H1 (cell line): Measurements from ENCODE around the gene TET1. TPM values are rescaled to one million over a fixed set of nuclear protein-coding genes. Genes with fewer than 3 reads are reported as not detected.
"Not testable (repeated sequence)": the region's sequence is repeated elsewhere in the genome, so short reads cannot be mapped to it uniquely, and the experiment has no call there.

ENCODE experiments used
- CTCF ChIA-PET: fragments of 300-600 bp; sonication (Branson Sonifier 250); formaldehyde crosslinking; loops from one replicate; lab custom pipeline; 2021; ENCODE audit not compliant: partially characterized antibody; lab: Charles Lee
- POLR2A ChIA-PET: fragments of 300-600 bp; sonication (Branson Sonifier 250); formaldehyde crosslinking; loops from one replicate; lab custom pipeline; 2021; ENCODE audit warnings: inconsistent platforms; ENCODE audit not compliant: partially characterized antibody; lab: Charles Lee
- DNase-seq, 2 experiments: peaks; one replicate each; pipeline versions ENCODE4 v3.0.0 to v3.0.0-alpha.2; 2010 to 2022; ENCODE audit warnings: low spot score in 2 of 2, low read depth in 1 of 2, mixed read lengths in 1 of 2
- FAIRE-seq: peaks from 2 replicates; lab custom pipeline; 2011; peaks lifted over from hg19 to GRCh38; lab: Jason Lieb, UNC
- H2AFZ ChIP-seq: 2 replicates; pipeline ENCODE4 v1.8.1; 2012; ENCODE audit warnings: low read length, inconsistent platforms
- H2AK5ac ChIP-seq: 2 replicates; pipeline ENCODE4 v1.6.1; 2013; ENCODE audit warnings: low read depth, low read length
- H2BK120ac ChIP-seq: replicated peaks from 2 replicates; pipeline ENCODE3; 2013; ENCODE audit warnings: low read depth, low read length, inconsistent platforms
- H2BK12ac ChIP-seq: 2 replicates; pipeline ENCODE4 v1.6.1; 2013; ENCODE audit warnings: low read depth, low read length
- H2BK15ac ChIP-seq: 2 replicates; pipeline ENCODE4 v1.6.1; 2013; ENCODE audit warnings: low read length
- H2BK20ac ChIP-seq: 2 replicates; pipeline ENCODE4 v1.6.1; 2013; ENCODE audit warnings: low read length
- H2BK5ac ChIP-seq: 2 replicates; pipeline ENCODE4 v1.6.1; 2013; ENCODE audit warnings: low read depth, low read length
- H3K14ac ChIP-seq: 2 replicates; pipeline ENCODE4 v1.6.1; 2013; ENCODE audit warnings: inconsistent platforms; ENCODE audit not compliant: insufficient read length
- H3K18ac ChIP-seq: 2 replicates; pipeline ENCODE4 v1.6.1; 2013; ENCODE audit warnings: low read length; ENCODE audit errors: extremely low read depth
- H3K23ac ChIP-seq: 2 replicates; pipeline ENCODE4 v1.6.1; 2013; ENCODE audit warnings: inconsistent platforms; ENCODE audit not compliant: insufficient read length
- H3K23me2 ChIP-seq: 2 replicates; pipeline ENCODE4 v1.6.1; 2013; ENCODE audit warnings: low read depth, low read length
- H3K27ac ChIP-seq: 2 replicates; pipeline ENCODE4 v1.6.1; 2011; ENCODE audit warnings: low read depth, low read length, inconsistent platforms
- H3K27me3 ChIP-seq, 4 experiments: replicated peaks in 1 of 4; 1 replicate in 1 of 4; 2 replicates in 3 of 4; pipeline versions ENCODE4 v1.6.1 to v1.8.1; 2011 to 2013; ENCODE audit warnings: low read length in 3 of 4, mild to moderate bottlenecking in 3 of 4, inconsistent platforms in 2 of 4, mixed read lengths in 2 of 4, moderate library complexity in 1 of 4; ENCODE audit not compliant: control insufficient read depth in 3 of 4, insufficient read depth in 3 of 4; ENCODE audit errors: extremely low read depth in 1 of 4
- H3K36me3 ChIP-seq, 4 experiments: 2 replicates each; pipeline versions ENCODE4 v1.6.1 to v1.8.1; 2011 to 2013; ENCODE audit warnings: mild to moderate bottlenecking in 4 of 4, low read length in 3 of 4, moderate library complexity in 2 of 4, control low read depth in 1 of 4, inconsistent platforms in 1 of 4; ENCODE audit not compliant: insufficient read depth in 4 of 4, control insufficient read depth in 2 of 4
- H3K4ac ChIP-seq: replicated peaks from 2 replicates; pipeline ENCODE3; 2013; ENCODE audit warnings: low read length, low read depth, mixed read lengths, inconsistent platforms; ENCODE audit not compliant: insufficient read length
- H3K4me1 ChIP-seq, 4 experiments: replicated peaks in 1 of 4; 1 replicate in 1 of 4; 2 replicates in 3 of 4; pipeline versions ENCODE4 v1.6.1 to v1.8.1; 2011 to 2013; ENCODE audit warnings: low read length in 3 of 4, inconsistent platforms in 2 of 4, mixed read lengths in 1 of 4; ENCODE audit not compliant: insufficient read depth in 4 of 4, control insufficient read depth in 3 of 4
- H3K4me2 ChIP-seq, 2 experiments: 2 replicates each; pipeline versions ENCODE4 v1.6.1 to v1.8.1; 2011 to 2013; ENCODE audit warnings: low read depth in 2 of 2, low read length in 2 of 2, control low read depth in 1 of 2, inconsistent platforms in 1 of 2, mild to moderate bottlenecking in 1 of 2; ENCODE audit not compliant: insufficient read depth in 1 of 2
- H3K4me3 ChIP-seq, 4 experiments: fragments of 200-600, 300-600 bp in 1 of 4; sonication (generic), shearing (Covaris generic), sonication (Bioruptor Twin) in 1 of 4; 2 replicates each; pipeline versions ENCODE4 v1.5.1 to v1.8.1; 2011 to 2016; ENCODE audit warnings: low read length in 4 of 4, low read depth in 3 of 4, control low read depth in 2 of 4, inconsistent platforms in 2 of 4, mild to moderate bottlenecking in 2 of 4, mixed read lengths in 1 of 4, moderate library complexity in 1 of 4; ENCODE audit not compliant: insufficient read depth in 2 of 4; ENCODE audit errors: extremely low read depth in 1 of 4
- H3K56ac ChIP-seq: replicated peaks from 2 replicates; pipeline ENCODE3; 2013; ENCODE audit warnings: low read depth, mild to moderate bottlenecking, mixed read lengths, low read length, inconsistent platforms; ENCODE audit not compliant: insufficient read length
- H3K79me1 ChIP-seq: 2 replicates; pipeline ENCODE4 v1.6.1; 2013; ENCODE audit warnings: low read depth, low read length, control low read depth
- H3K79me2 ChIP-seq, 2 experiments: 2 replicates each; pipeline versions ENCODE4 v1.6.1 to v1.8.1; 2012 to 2013; ENCODE audit warnings: low read length in 2 of 2, mild to moderate bottlenecking in 2 of 2, inconsistent platforms in 1 of 2; ENCODE audit not compliant: insufficient read depth in 2 of 2, control insufficient read depth in 1 of 2
- H3K9ac ChIP-seq, 4 experiments: replicated peaks in 1 of 4; 1 replicate in 1 of 4; 2 replicates in 3 of 4; pipeline versions ENCODE4 v1.6.1 to v1.8.1; 2011 to 2013; ENCODE audit warnings: low read depth in 3 of 4, low read length in 3 of 4, control low read depth in 2 of 4, mild to moderate bottlenecking in 2 of 4, moderate library complexity in 2 of 4, inconsistent platforms in 1 of 4; ENCODE audit errors: extremely low read depth in 1 of 4
- H3K9me3 ChIP-seq, 2 experiments: 2 replicates each; pipeline versions ENCODE4 v1.6.1 to v1.8.1; 2012 to 2013; ENCODE audit warnings: mild to moderate bottlenecking in 2 of 2, moderate library complexity in 2 of 2, control low read depth in 1 of 2, inconsistent platforms in 1 of 2, low read depth in 1 of 2, low read length in 1 of 2, mixed read lengths in 1 of 2; ENCODE audit not compliant: insufficient read depth in 2 of 2
- H4K20me1 ChIP-seq, 2 experiments: replicated peaks in 1 of 2; 2 replicates each; pipeline versions ENCODE3 to v1.8.1; 2011 to 2013; ENCODE audit warnings: inconsistent platforms in 2 of 2, low read length in 2 of 2, mild to moderate bottlenecking in 1 of 2; ENCODE audit not compliant: insufficient read depth in 2 of 2, control insufficient read depth in 1 of 2
- H4K5ac ChIP-seq: 2 replicates; pipeline ENCODE4 v1.6.1; 2013; ENCODE audit warnings: low read length, low read depth, mixed read lengths, inconsistent platforms; ENCODE audit not compliant: insufficient read length
- H4K8ac ChIP-seq: 2 replicates; pipeline ENCODE4 v1.8.0; 2013; ENCODE audit warnings: mild to moderate bottlenecking, moderate library complexity, low read length, inconsistent platforms; ENCODE audit not compliant: insufficient read depth; ENCODE audit errors: extremely low read depth
- H4K91ac ChIP-seq: replicated peaks from 2 replicates; pipeline ENCODE3; 2013; ENCODE audit warnings: low read length, mixed read lengths, inconsistent platforms; ENCODE audit not compliant: insufficient read length
- WGBS, 2 experiments: shearing (Covaris generic) in 1 of 2; methylation state at CpG; one replicate each; pipeline versions ENCODE4 v1.1.6 to v1.1.7; 2013 to 2015; ENCODE audit warnings: low lambda C conversion rate in 2 of 2, mixed read lengths in 2 of 2, inconsistent platforms in 1 of 2, low coverage in 1 of 2, missing lambda C conversion rate in 1 of 2; ENCODE audit not compliant: insufficient replicate concordance in 2 of 2, insufficient coverage in 1 of 2, insufficient read length in 1 of 2; ENCODE audit errors: extremely low coverage in 1 of 2, missing lambda C conversion rate in 1 of 2; 5-methylcytosine and 5-hydroxymethylcytosine counted together
- polyA plus RNA-seq, 7 experiments: library from polyadenylated mRNA; depleted of rRNA in 3 of 7; stranded (reverse) in 5 of 7; unstranded in 2 of 7; fragments of >200 nt in 5 of 7; fragments of 200-250 nt in 2 of 7; gene quantifications; 1 replicate in 5 of 7; 2 replicates in 1 of 7; 4 replicates in 1 of 7; pipeline versions ENCODE4 v1.2.1 to v1.2.3, GENCODE V29; 2011 to 2013; ENCODE audit warnings: missing spikeins in 2 of 7, mixed read lengths in 2 of 7
- total RNA-seq: library from RNA; stranded (reverse); fragmentation: NEBNext Ultra II Directional; extraction: Animal tissue kit (Norgen Biotek cat#: 25700); gene quantifications from 2 replicates; pipeline ENCODE4 v1.2.1, GENCODE V29; 2021

TET1 gene
- total and polyA plus RNA-seq, 2 of the 8 experiments (the other 6 are each of a cell fraction or from before 2014, with no cell fraction given), result 15.2 to 69.3 TPM

DNA sequence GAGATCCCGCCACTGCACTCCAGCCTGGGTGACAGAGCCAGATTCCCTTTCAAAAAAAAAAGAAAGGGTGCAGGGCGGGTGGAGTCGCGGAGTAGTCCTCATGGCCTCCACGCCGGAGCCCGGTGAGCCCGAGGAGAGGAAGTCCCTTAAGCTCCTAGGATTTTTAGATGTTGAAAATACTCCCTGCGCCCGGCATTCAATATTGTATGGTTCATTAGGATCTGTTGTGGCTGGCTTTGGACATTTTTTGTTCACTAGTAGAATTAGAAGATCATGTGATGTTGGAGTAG is 72.1 kb downstream of the TET1 start:
- not testable (repeated sequence) for H3K4me2 ChIP-seq, H3K23me2 ChIP-seq, H3K9ac ChIP-seq, H2BK120ac ChIP-seq, H3K14ac ChIP-seq, H2BK5ac ChIP-seq, FAIRE-seq, H3K4ac ChIP-seq, H4K8ac ChIP-seq, H2AFZ ChIP-seq, H2BK12ac ChIP-seq, H3K27ac ChIP-seq, H3K4me3 ChIP-seq, H3K9me3 ChIP-seq, H3K56ac ChIP-seq, H3K79me1 ChIP-seq, H4K20me1 ChIP-seq, H3K27me3 ChIP-seq, H2BK15ac ChIP-seq, H2BK20ac ChIP-seq, H2AK5ac ChIP-seq, H3K18ac ChIP-seq, H3K4me1 ChIP-seq, H4K5ac ChIP-seq, DNase-seq, H3K23ac ChIP-seq, H4K91ac ChIP-seq, H3K36me3 ChIP-seq
- ChIA-PET CTCF (interaction anchor here (1.0 kb wide), 1 partner anchor 31 kb away, joined by 3 read pairs; no protein-coding TSS in a partner anchor), POLR2A (interaction anchor here (0.9 kb wide), 1 partner anchor 86 kb away, joined by 3 read pairs; no protein-coding TSS in a partner anchor)
- H3K79me2 ChIP-seq, result peaks cover 0 to 44% of the 10 kb centered on the region in 2 experiments; a peak in 2 of 4 replicates
- 95% methylated on average over 8 of the region's 10 CpGs; no CpG with 5 or more reads in 1 of the 2 experiments for WGBS, 2 experiments
